Caco-2 (cell line): ENCODE results near the gene MAGI1. TPM values are rescaled to one million over a fixed set of nuclear protein-coding genes. Genes with fewer than 3 reads are reported as not detected.
"Not testable (repeated sequence)": the region's sequence is repeated elsewhere in the genome, so short reads cannot be mapped to it uniquely, and the experiment has no call there.

Source experiments
- BruUV-seq: library from RNA; stranded (reverse); fragments of 400-500 nt; replicated peaks from 2 replicates; lab custom pipeline; 2021; lab: Mats Ljungman, UMichigan
- CTCF ChIA-PET: fragments of 300-600 bp; sonication (Branson Sonifier 250); formaldehyde crosslinking; loops from one replicate; lab custom pipeline; 2022; ENCODE audit warnings: antibody characterized with exemption; lab: Charles Lee
- POLR2A ChIA-PET: fragments of 300-600 bp; sonication (Branson Sonifier 250); formaldehyde crosslinking; loops from one replicate; lab custom pipeline; 2022; ENCODE audit warnings: antibody characterized with exemption; lab: Charles Lee
- DNase-seq, 2 experiments: peaks; one replicate each; pipeline versions ENCODE4 v3.0.0 to v3.0.0-alpha.2; 2020 to 2022
- H3K27me3 ChIP-seq: replicated peaks from 2 replicates; pipeline ENCODE4 v1.6.0; 2011; ENCODE audit warnings: low read length; ENCODE audit not compliant: control insufficient read depth, insufficient read depth
- H3K36me3 ChIP-seq: 2 replicates; pipeline ENCODE4 v1.5.1; 2011; ENCODE audit warnings: low read length; ENCODE audit not compliant: control insufficient read depth, insufficient read depth
- H3K4me1 ChIP-seq: fragments of 250-450 bp; sonication (Bioruptor Pico); 2 replicates; pipeline ENCODE4 v1.5.1; 2020; ENCODE audit warnings: mild to moderate bottlenecking
- H3K4me3 ChIP-seq: 2 replicates; pipeline ENCODE4 v1.5.1; 2011; ENCODE audit warnings: low read depth, mild to moderate bottlenecking, control low read depth, low read length
- H3K9me3 ChIP-seq: fragments of 250-450 bp; sonication (Bioruptor Pico); 2 replicates; pipeline ENCODE4 v1.5.1; 2020; ENCODE audit warnings: mild to moderate bottlenecking, moderate library complexity
- H3K27ac Mint-ChIP-seq: one replicate; pipeline ENCODE4 v1.8.0; 2022; ENCODE audit warnings: mixed read lengths; ENCODE audit not compliant: unreplicated experiment
- H3K27me3 Mint-ChIP-seq: one replicate; pipeline ENCODE4 v1.8.0; 2022; ENCODE audit warnings: mixed read lengths; ENCODE audit not compliant: insufficient read depth, unreplicated experiment
- H3K36me3 Mint-ChIP-seq: one replicate; pipeline ENCODE4 v1.8.0; 2022; ENCODE audit warnings: mild to moderate bottlenecking, mixed read lengths; ENCODE audit not compliant: insufficient read depth, unreplicated experiment
- H3K4me1 Mint-ChIP-seq: one replicate; pipeline ENCODE4 v1.8.0; 2022; ENCODE audit warnings: low read depth, mixed read lengths; ENCODE audit not compliant: unreplicated experiment
- H3K4me3 Mint-ChIP-seq: one replicate; pipeline ENCODE4 v1.8.0; 2022; ENCODE audit warnings: mild to moderate bottlenecking, moderate library complexity, mixed read lengths; ENCODE audit not compliant: unreplicated experiment
- H3K9me3 Mint-ChIP-seq: one replicate; pipeline ENCODE4 v1.8.0; 2022; ENCODE audit warnings: mixed read lengths; ENCODE audit not compliant: unreplicated experiment
- CTCF ChIP-seq, 2 experiments: fragments of 200-600 bp in 1 of 2; IDR thresholded peaks; 1 replicate in 1 of 2; 2 replicates in 1 of 2; pipeline versions ENCODE4 v1.5.1 to v1.8.0; 2011 to 2022; ENCODE audit warnings: antibody characterized with exemption in 1 of 2, control low read depth in 1 of 2, inconsistent platforms in 1 of 2, low read depth in 1 of 2, low read length in 1 of 2, mild to moderate bottlenecking in 1 of 2, moderate library complexity in 1 of 2; ENCODE audit not compliant: insufficient read depth in 1 of 2, severe bottlenecking in 1 of 2, unreplicated experiment in 1 of 2
- intact Hi-C: fragments of 100-400 bp; cut with micrococcal nuclease; formaldehyde crosslinking; loops from one replicate; pipeline ENCODE4 v1.10.0; 2022; ENCODE audit not compliant: unreplicated experiment
- total RNA-seq: library from RNA; stranded (reverse); gene quantifications from 2 replicates; pipeline ENCODE4 v1.2.3, GENCODE V29; 2022

Gene MAGI1
- total RNA-seq, 1 experiment from 2014 or later, result 64.9 TPM

- CTCF ChIA-PET, result no interaction called here
- Mint-ChIP-seq H3K4me1 (peaks cover 29% of the 10 kb centered on the region), H3K4me3 (no peak overlapping the region), H3K9me3 (no peaks in the 10 kb centered on the region), H3K36me3 (peaks cover 6% of the 10 kb centered on the region), H3K27ac (no peak overlapping the region), H3K27me3 (no peaks in the 10 kb centered on the region)
- Histone ChIP-seq H3K4me3 (no peak overlapping the region), H3K36me3 (no peaks in the 10 kb centered on the region; the same call in 1 of the 2 replicates), H3K4me1 (peaks cover 14% of the 10 kb centered on the region), H3K9me3 (no peaks in the 10 kb centered on the region), H3K27me3 (no peaks in the 10 kb centered on the region)
- no peak for DNase-seq
- POLR2A ChIA-PET, result no interaction called here
- no peak for TF ChIP-seq CTCF (IDR thresholded peaks at IDR 0.05; ENCODE audit: insufficient read depth in 1 of 2, low read depth in 1 of 2, low read length in 1 of 2, severe bottlenecking in 1 of 2, unreplicated experiment in 1 of 2)
- BruUV-seq, result no TSS peak
- intact Hi-C loops, result no loop called here
These were observed 424.1 kb downstream of the MAGI1 start for GRCh38 chr3:65614585-65614984.

- H3K36me3 ChIP-seq, POLR2A ChIA-PET, H3K36me3 Mint-ChIP-seq, H3K27ac Mint-ChIP-seq, H3K4me3 Mint-ChIP-seq, intact Hi-C loops, H3K9me3 ChIP-seq, H3K9me3 Mint-ChIP-seq, BruUV-seq, H3K27me3 Mint-ChIP-seq, H3K4me1 ChIP-seq, H3K4me3 ChIP-seq, H3K4me1 Mint-ChIP-seq, CTCF ChIA-PET, DNase-seq, H3K27me3 ChIP-seq: not testable (repeated sequence)
These were observed 430.7 kb downstream of the MAGI1 start for GRCh38 chr3:65607965-65608460.

GRCh38 chr3:65607101-65607500 lies 431.6 kb downstream of the MAGI1 start:
- Mint-ChIP-seq H3K36me3 (no peaks in the 10 kb centered on the region), H3K4me1 (peaks cover 6% of the 10 kb centered on the region), H3K27ac (no peak overlapping the region), H3K4me3 (no peak overlapping the region), H3K9me3 (no peaks in the 10 kb centered on the region), H3K27me3 (no peaks in the 10 kb centered on the region)
- no peak for DNase-seq
- no TSS peak for BruUV-seq
- no peak for TF ChIP-seq CTCF (IDR thresholded peaks at IDR 0.05; ENCODE audit: insufficient read depth in 1 of 2, low read depth in 1 of 2, low read length in 1 of 2, severe bottlenecking in 1 of 2, unreplicated experiment in 1 of 2)
- H3K36me3 ChIP-seq, result no peaks in the 10 kb centered on the region
- no peak overlapping the region for H3K4me3 ChIP-seq
- no peaks in the 10 kb centered on the region; the same call in 1 of the 2 replicates for H3K9me3 ChIP-seq
- H3K27me3 ChIP-seq, result no peaks in the 10 kb centered on the region
- 0 out of 2 replicates have a peak, but pooled peaks cover 6% of the 10 kb centered on the region for H3K4me1 ChIP-seq
- POLR2A ChIA-PET, result no interaction called here
- intact Hi-C loops, result no loop called here
- CTCF ChIA-PET, result no interaction called here
